Central memory CD4-positive, alpha-beta T cell (primary cell): Measurements from ENCODE around the gene ISLR.

Experiments used
- DNase-seq: peaks from one replicate; pipeline ENCODE4 v3.0.0; 2022

The ISLR gene

GRCh38 chr15:74171965-74172541 lies 1.5 kb upstream of the ISLR start:
- no peak for DNase-seq

- DNase-seq: no peak
These were observed 670 bp upstream of the ISLR start for GRCh38 chr15:74172701-74173379.

- no peak for DNase-seq
These were observed 878 bp downstream of the ISLR start for GRCh38 chr15:74174219-74174957.

- no peak for DNase-seq
These were observed 1.4 kb downstream of the ISLR start for GRCh38 chr15:74174958-74175253.

- no peak for DNase-seq
These were observed 2.0 kb downstream of the ISLR start for GRCh38 chr15:74175271-74176191.

GRCh38 chr15:74176262-74177214 lies 3.0 kb downstream of the ISLR start:
- no peak for DNase-seq

- no peak for DNase-seq
These were observed 5.0 kb downstream of the ISLR start for GRCh38 chr15:74178326-74179100.

- DNase-seq: no peak
These were observed 5.8 kb downstream of the ISLR start for GRCh38 chr15:74179101-74179841.

GRCh38 chr15:74179983-74180880 lies 6.7 kb downstream of the ISLR start:
- no peak for DNase-seq

- no peak for DNase-seq
These were observed 7.5 kb downstream of the ISLR start for GRCh38 chr15:74180881-74181602.

- no peak for DNase-seq
These were observed 8.6 kb downstream of the ISLR start for GRCh38 chr15:74182131-74182530.

GRCh38 chr15:74184582-74185091 lies 11.1 kb downstream of the ISLR start:
- DNase-seq: no peak

- no peak for DNase-seq
These were observed 12.3 kb downstream of the ISLR start for GRCh38 chr15:74185710-74186348.

GRCh38 chr15:74188216-74188615 lies 14.7 kb downstream of the ISLR start:
- DNase-seq: no peak

- DNase-seq: no peak
These were observed 18.3 kb downstream of the ISLR start for GRCh38 chr15:74191798-74192197.

GRCh38 chr15:74192751-74193150 lies 19.2 kb downstream of the ISLR start:
- DNase-seq: no peak

- DNase-seq: no peak
These were observed 19.8 kb downstream of the ISLR start for GRCh38 chr15:74193299-74193718.

GRCh38 chr15:74193905-74194304 lies 20.4 kb downstream of the ISLR start:
- no peak for DNase-seq
